Neural crest cell (in vitro differentiated cells): Measurements from ENCODE around the gene SYCN. TPM values are rescaled to one million over a fixed set of nuclear protein-coding genes. Genes with fewer than 3 reads are reported as not detected.

Experiments
- DNase-seq: peaks from one replicate; pipeline ENCODE4 v3.0.0; 2021; ENCODE audit warnings: low read depth, mixed read lengths, low spot score
- H3K27ac Mint-ChIP-seq: one replicate; pipeline ENCODE4 v1.8.0; 2021; ENCODE audit warnings: mild to moderate bottlenecking, mixed read lengths; ENCODE audit not compliant: unreplicated experiment
- H3K27me3 Mint-ChIP-seq: 2 replicates; pipeline ENCODE4 v1.8.0; 2021; ENCODE audit warnings: low read depth, mild to moderate bottlenecking, mixed read lengths
- H3K36me3 Mint-ChIP-seq: 2 replicates; pipeline ENCODE4 v1.8.0; 2021; ENCODE audit warnings: low read depth, mild to moderate bottlenecking, mixed read lengths
- H3K4me1 Mint-ChIP-seq: 2 replicates; pipeline ENCODE4 v1.8.0; 2021; ENCODE audit warnings: mixed read lengths
- H3K4me3 Mint-ChIP-seq: one replicate; pipeline ENCODE4 v1.8.0; 2021; ENCODE audit warnings: mild to moderate bottlenecking, mixed read lengths
- H3K9me3 Mint-ChIP-seq: 2 replicates; pipeline ENCODE4 v1.8.0; 2021; ENCODE audit warnings: mixed read lengths
- CTCF ChIP-seq: fragments of 200-600 bp; sonication (generic); conservative IDR thresholded peaks from 2 replicates; pipeline ENCODE4 v1.5.0; 2021; ENCODE audit warnings: antibody characterized with exemption, mild to moderate bottlenecking
- total RNA-seq: library from RNA; stranded (reverse); gene quantifications from 2 replicates; pipeline ENCODE4 v1.2.1, GENCODE V29; 2021

The SYCN gene
- total RNA-seq, 1 donor from 2014 or later = not detected

DNA sequence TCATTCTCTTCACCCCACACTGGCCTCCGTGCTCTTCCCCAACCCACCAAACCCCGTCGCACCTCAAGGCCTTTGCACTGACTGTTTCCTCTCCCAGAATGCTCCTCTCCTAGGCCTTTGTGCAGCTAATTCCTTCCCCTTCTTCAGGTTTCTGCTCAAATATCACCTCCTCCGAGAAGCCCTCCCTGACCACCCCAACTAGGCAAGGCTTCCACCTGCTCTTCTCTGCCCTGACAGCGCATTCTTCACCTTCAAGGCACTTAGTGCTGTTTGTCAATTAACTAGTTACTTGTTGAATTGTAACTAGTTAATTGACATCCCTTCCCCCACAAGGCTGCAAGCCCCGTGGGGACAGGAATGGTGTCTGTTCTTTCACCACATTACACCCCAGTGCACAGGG, 15.1 kb downstream of the SYCN start:
- no peaks in the 10 kb centered on the region for H3K36me3 Mint-ChIP-seq

DNA sequence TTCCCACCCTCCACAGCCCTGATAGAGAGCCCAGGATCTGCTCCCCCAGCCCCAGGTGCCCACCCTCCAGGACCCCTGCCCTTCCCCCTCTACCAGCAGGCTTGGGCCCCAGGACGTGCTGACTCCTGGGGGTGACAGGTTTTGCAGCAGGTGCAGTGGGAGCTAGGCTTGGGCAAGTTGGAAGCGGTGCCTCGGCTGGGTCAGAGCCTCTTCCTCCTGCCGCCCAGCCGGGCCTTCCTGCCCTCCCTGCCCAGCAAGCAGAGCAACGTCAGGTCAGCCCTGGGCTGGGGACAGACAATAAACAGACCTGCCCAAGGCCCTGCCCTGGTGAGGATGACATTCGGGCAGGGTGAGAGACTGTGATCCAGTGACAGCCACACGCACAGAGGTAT, 16.5 kb downstream of the SYCN start:
- peak; percentile 44 for TF ChIP-seq CTCF
- Mint-ChIP-seq H3K27ac (no peak overlapping the region), H3K36me3 (no peaks in the 10 kb centered on the region), H3K27me3 (peaks cover 14% of the 10 kb centered on the region), H3K9me3 (no peaks in the 10 kb centered on the region), H3K4me1 (peaks cover 8% of the 10 kb centered on the region), H3K4me3 (no peak overlapping the region)
- no peak for DNase-seq

More for the DNA sequence above, 15.1 kb downstream of the SYCN start:
- no peak for DNase-seq
- Mint-ChIP-seq H3K27me3 (peaks cover 25% of the 10 kb centered on the region), H3K4me3 (no peak overlapping the region), H3K4me1 (peaks cover 8% of the 10 kb centered on the region), H3K27ac (peak overlapping the region; percentile 19), H3K9me3 (no peaks in the 10 kb centered on the region)
- no peak for TF ChIP-seq CTCF

DNA sequence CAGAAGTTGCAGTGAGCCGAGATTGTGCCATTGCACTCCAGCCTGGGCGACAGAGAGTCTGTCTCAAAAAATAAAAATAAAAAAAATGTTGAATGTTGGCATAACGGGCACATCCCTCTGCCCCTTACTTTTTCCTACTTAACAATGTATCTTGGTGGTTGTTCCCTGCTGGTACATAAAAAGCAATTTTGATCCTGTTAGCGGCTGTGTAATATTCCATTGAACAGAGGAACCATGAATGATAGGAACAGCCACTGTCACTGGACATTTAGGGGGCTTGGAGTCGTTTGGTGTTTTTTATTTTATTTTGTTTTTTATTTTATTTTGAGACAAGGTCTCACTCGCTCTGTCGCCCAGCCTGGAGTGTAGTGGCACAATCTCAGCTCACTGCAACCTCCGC, 17.7 kb downstream of the SYCN start:
- Mint-ChIP-seq H3K27ac (no peak overlapping the region), H3K9me3 (no peaks in the 10 kb centered on the region), H3K27me3 (peaks cover 11% of the 10 kb centered on the region), H3K36me3 (no peaks in the 10 kb centered on the region), H3K4me3 (no peak overlapping the region), H3K4me1 (peaks cover 8% of the 10 kb centered on the region)
- TF ChIP-seq CTCF = no peak
- DNase-seq = no peak

DNA sequence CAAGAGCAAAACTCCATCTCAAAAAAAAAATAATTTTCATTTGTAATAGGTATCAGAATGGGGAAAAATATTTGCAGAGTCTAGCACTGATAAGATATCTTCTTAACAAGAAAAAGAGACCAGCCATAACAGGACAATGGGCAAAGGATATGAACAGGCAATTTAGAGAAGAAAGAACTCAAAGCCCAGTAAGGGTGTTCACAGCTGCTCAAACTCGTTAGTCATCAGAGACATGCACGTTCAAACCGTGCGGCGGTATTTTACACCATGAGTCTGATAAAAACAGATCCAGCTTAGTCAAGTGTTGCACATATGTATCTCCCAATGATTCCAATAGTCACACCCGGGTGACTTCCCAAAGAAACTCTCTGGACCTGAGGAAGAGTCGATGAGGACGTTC, 21.0 kb downstream of the SYCN start:
- no peak overlapping the region for H3K27ac Mint-ChIP-seq
- no peak for DNase-seq
- TF ChIP-seq CTCF = no peak
- H3K9me3 Mint-ChIP-seq = no peaks in the 10 kb centered on the region
- H3K4me1 Mint-ChIP-seq = peaks cover 8% of the 10 kb centered on the region
- no peaks in the 10 kb centered on the region for H3K36me3 Mint-ChIP-seq
- no peaks in the 10 kb centered on the region for H3K27me3 Mint-ChIP-seq
- H3K4me3 Mint-ChIP-seq = peak overlapping the region; percentile 35

DNA sequence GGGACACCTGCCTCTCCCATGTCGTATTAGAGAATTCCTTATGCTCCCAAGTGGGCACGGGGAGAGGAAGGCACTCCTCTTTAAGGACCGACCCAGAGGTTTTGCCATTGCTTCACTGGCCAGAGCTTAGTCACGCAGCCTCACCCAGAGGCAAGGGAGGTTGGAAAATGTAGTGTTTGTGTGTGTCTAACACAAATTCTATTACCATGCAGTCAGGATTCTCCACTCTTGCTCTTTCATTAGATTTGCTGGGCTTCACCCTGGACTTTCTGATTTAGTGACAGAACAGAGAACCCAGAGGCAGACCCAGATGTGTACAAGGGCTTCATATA, 21.9 kb downstream of the SYCN start:
- no peak for TF ChIP-seq CTCF
- Mint-ChIP-seq H3K27ac (no peak overlapping the region), H3K36me3 (no peaks in the 10 kb centered on the region), H3K4me3 (no peak overlapping the region), H3K27me3 (no peaks in the 10 kb centered on the region), H3K9me3 (no peaks in the 10 kb centered on the region), H3K4me1 (peaks cover 5% of the 10 kb centered on the region)
- no peak for DNase-seq
